Left hindlimb (tissue), 1 donor: ENCODE results near the gene ADAMTS13.
"Not testable (repeated sequence)": the region's sequence is repeated elsewhere in the genome, so short reads cannot be mapped to it uniquely, and the experiment has no call there.

ENCODE experiments used
- DNase-seq: peaks from one replicate; pipeline ENCODE4 v3.0.0-alpha.2; 2018

Gene ADAMTS13

GRCh38 chr9:133427658-133428348 lies 5.6 kb downstream of the ADAMTS13 start:
- peak; percentile 17 for DNase-seq

DNA sequence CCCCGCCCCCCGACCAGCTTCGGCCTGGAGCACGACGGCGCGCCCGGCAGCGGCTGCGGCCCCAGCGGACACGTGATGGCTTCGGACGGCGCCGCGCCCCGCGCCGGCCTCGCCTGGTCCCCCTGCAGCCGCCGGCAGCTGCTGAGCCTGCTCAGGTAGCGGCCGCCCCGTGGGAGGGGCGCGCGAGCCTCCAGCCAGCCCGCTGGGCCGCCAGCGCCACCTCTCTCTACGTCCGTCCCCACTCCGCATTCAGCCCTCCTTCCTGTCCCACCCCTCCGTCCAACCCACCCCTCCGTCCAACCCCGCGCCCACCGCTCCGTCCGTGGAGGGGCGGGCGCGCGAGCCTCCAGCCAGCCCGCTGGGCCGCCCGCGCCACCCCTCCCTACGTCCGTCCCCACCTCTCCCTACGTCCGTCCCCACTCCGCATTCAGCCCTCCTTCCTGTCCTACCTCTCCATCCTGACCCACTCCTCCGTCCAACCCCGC lies 6.5 kb downstream of the ADAMTS13 start:
- peak; percentile 61 for DNase-seq

- no peak for DNase-seq
Measured at GRCh38 chr9:133429214-133429613, 7.0 kb downstream of the ADAMTS13 start.

DNA sequence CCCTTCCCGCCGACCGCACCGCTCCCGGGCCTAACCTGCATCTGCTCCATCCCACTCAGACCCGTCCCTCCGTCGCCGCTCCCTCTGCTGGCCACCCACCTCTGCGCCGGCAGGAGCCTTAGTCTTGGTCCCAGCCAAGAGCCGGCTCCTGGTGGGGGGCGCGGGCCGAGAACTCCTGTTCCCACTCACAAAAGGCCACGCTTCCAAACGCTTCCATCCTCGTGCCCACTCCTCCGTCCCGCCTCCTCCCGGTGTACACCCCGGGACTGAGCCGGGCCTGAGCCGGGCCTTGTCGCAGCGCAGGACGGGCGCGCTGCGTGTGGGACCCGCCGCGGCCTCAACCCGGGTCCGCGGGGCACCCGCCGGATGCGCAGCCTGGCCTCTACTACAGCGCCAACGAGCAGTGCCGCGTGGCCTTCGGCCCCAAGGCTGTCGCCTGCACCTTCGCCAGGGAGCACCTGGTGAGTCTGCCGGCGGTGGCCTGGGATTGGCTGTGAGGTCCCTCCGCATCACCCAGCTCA lies 7.5 kb downstream of the ADAMTS13 start:
- DNase-seq = peak; percentile 62

GRCh38 chr9:133430244-133430643 lies 8.1 kb downstream of the ADAMTS13 start:
- DNase-seq = peak; percentile 2

GRCh38 chr9:133433351-133433843 lies 11.2 kb downstream of the ADAMTS13 start:
- no peak for DNase-seq

- DNase-seq = no peak
Measured at GRCh38 chr9:133436681-133437080, 14.5 kb downstream of the ADAMTS13 start.

GRCh38 chr9:133437753-133438531 lies 15.8 kb downstream of the ADAMTS13 start:
- no peak for DNase-seq

GRCh38 chr9:133439337-133439736 lies 17.2 kb downstream of the ADAMTS13 start:
- no peak for DNase-seq

DNA sequence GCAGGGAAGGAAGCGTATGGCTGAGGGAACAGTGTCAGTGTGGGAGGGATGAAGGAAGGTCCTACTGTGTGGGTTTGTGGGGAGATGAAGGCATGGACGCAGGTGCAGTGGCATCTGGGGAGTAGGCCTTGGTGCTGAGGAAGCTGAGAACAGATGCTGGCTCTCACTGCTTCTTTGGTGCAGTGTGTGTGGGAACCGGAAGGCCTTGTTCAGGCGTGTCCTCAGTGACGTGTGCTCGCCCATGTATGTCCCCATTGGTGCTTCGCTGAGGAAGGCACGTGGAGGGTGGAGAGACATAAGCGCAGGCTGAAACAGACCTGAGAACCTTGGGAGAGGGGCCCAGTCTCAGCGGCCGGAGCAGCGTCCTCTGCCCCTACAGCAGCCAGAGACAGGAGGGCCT lies 18.7 kb downstream of the ADAMTS13 start:
- DNase-seq = no peak

DNA sequence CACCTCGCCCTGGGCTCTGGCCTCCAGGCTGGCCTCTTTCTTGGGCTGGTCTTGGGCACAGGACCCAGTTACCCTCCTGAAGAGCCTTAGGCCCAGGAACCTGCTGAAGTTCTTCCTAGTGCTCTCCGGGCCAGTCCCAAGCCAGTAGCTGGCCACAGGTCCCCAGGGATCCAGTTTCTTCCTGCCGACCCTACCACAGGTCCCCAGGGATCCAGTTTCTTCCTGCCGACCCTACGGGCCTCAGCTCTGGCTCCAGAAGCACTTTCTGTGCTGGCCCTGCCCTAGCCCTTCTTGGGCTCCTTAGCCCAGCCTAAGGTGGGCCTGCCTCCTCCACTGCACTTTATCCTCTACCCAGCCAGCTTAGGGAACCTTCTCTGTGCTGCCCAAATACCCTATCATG lies 19.4 kb downstream of the ADAMTS13 start:
- DNase-seq = no peak

DNA sequence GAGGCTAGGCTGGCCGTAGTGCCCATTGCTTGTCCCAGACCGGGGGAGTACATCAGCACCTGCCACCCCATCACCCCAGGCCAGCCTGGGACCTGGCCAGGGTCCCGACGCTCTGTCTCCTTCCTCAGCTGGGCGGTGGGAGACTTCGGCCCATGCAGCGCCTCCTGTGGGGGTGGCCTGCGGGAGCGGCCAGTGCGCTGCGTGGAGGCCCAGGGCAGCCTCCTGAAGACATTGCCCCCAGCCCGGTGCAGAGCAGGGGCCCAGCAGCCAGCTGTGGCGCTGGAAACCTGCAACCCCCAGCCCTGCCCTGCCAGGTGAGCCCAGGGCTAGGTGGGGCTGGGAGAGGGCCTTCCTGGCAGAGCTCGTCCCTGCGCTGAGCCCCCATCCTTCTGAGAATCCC lies 21.1 kb downstream of the ADAMTS13 start:
- DNase-seq = no peak

DNA sequence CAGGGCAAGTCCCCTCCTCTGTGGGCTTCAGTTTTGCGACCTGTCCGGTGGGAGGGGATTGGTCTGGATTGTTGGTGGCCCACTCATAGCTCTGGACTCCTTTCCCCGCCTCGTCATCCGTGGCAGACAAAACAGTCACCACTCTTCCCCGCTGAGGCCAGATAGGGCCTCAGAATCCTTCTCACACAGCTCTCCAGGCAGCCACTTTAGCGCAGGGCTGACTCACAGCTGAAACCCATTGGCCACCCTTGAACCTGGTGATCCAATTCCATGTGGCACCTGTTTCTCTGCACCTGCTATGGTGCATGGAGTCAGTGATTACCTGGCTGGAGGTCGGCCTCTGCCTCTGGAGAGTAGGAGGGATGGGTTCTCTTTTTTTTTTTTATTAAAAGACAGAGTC lies 21.8 kb downstream of the ADAMTS13 start:
- DNase-seq = peak; percentile 17

- no peak for DNase-seq
Measured at GRCh38 chr9:133445293-133445969, 23.3 kb downstream of the ADAMTS13 start.

- peak; percentile 19 for DNase-seq
Measured at GRCh38 chr9:133448487-133448972, 26.4 kb downstream of the ADAMTS13 start.

DNA sequence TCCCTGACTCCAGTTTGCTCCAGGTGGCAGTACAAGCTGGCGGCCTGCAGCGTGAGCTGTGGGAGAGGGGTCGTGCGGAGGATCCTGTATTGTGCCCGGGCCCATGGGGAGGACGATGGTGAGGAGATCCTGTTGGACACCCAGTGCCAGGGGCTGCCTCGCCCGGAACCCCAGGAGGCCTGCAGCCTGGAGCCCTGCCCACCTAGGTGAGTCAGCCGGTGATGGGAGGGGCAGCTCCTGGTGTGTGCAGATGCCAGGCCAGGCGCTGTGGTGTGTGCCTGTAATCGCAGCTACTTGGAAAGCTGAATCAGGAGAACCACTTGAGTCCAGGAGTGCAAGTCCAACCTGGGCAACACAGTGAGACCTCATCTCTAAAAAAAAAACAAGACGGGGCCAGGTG lies 27.6 kb downstream of the ADAMTS13 start:
- DNase-seq = peak; percentile 8

- not testable (repeated sequence) for DNase-seq
Measured at GRCh38 chr9:133451865-133452264, 29.7 kb downstream of the ADAMTS13 start.

GRCh38 chr9:133452562-133452961 lies 30.4 kb downstream of the ADAMTS13 start:
- no peak for DNase-seq

GRCh38 chr9:133453651-133454050 lies 31.5 kb downstream of the ADAMTS13 start:
- DNase-seq = peak; percentile 18

DNA sequence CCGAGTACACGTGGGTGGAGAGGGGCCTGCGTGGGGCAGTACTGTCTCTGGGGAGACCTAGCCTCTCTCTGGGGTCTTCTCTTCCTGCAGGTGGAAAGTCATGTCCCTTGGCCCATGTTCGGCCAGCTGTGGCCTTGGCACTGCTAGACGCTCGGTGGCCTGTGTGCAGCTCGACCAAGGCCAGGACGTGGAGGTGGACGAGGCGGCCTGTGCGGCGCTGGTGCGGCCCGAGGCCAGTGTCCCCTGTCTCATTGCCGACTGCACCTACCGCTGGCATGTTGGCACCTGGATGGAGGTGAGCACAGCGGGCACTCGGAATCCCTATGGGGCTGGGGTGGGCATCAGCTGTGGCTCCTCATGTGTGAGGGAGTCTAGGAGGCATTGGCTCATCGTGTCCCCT lies 32.2 kb downstream of the ADAMTS13 start:
- peak; percentile 19 for DNase-seq

DNA sequence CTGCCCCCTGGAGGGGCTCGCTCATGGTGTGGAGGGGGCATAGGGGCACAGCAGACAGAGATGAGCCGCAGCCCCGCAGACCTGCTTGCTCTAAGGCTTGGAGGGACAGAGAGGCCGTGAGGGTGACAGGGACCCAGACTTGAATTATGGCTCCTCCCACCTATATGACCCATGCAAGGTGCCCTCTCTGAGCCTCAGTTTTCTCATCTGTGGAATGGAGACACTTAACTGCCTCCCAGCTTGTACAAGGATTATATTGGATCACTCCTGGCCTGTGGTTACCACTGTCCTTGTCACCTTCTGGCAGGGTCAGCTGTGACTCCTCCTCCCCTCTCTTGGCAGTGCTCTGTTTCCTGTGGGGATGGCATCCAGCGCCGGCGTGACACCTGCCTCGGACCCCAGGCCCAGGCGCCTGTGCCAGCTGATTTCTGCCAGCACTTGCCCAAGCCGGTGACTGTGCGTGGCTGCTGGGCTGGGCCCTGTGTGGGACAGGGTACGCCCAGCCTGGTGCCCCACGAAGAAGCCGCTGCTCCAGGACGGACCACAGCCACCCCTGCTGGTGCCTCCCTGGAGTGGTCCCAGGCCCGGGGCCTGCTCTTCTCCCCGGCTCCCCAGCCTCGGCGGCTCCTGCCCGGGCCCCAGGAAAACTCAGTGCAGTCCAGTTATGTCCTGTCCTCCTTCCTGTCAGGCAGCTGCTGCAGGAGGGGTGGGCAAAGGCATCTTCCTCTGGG lies 32.9 kb downstream of the ADAMTS13 start:
- peak; percentile 20 for DNase-seq

DNA sequence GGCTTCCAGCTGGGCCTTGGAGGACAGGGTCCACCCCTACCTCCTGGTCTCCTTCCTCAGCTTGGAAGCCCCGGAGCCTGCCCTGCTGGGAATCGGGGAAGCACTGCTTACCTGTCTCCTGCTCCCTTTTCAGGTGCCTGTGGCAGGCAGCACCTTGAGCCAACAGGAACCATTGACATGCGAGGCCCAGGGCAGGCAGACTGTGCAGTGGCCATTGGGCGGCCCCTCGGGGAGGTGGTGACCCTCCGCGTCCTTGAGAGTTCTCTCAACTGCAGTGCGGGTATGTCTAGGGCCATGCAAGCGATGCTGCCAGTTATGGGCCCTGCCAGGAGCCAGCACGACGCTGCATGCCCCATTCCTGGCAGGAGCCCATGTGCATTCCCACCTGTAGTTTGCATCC lies 33.8 kb downstream of the ADAMTS13 start:
- peak; percentile 27 for DNase-seq
